HG02763 (cell line): ENCODE measurements around the gene MTR.
A peak's percentile ranks its signal among the peaks of the same experiment; 100 is the strongest.

Source experiments
- ATAC-seq: cut with Tn5 transposase; IDR thresholded peaks from one replicate; pipeline ENCODE4 v1.9.1; 2021; ENCODE audit warnings: mild to moderate bottlenecking, moderate library complexity; ENCODE audit not compliant: unreplicated experiment

Gene MTR

DNA sequence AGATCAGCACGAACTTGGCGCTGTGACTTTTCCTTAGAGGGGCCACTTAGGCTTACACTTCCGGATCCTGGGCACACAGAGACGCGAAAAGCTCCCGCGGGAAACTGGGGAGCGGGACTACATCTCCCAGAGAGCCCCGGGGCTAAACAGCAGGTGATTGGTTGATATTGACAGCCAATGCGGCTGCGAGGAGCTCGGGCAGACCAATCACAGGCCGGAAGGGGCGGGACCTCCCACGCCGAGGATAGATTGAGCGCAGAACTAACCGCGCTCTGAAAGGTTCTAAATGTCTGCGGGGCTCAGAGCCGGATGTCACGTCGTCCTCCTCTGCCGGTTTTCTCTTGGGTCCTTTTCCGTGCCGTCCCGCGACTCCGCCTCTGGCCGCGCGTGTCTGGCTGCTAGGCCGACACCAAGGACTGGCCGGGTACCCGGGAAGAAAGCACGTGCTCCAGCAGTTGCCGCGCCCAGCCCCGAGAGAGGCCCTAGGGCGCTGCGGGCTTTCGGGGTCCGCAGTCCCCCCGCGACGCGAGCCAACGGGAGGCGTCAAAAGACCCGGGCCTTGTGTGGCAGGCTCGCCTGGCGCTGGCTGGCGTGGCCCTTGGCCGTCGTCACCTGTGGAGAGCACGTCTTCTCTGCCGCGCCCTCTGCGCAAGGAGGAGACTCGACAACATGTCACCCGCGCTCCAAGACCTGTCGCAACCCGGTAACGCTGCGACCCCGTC lies at the start of gene MTR:
TSS of gene MTR (plus strand) at position 258 of the 722 bp plus-strand sequence. CDS start at position 670, 412 bp downstream.
- ATAC-seq = peak; percentile 99

DNA sequence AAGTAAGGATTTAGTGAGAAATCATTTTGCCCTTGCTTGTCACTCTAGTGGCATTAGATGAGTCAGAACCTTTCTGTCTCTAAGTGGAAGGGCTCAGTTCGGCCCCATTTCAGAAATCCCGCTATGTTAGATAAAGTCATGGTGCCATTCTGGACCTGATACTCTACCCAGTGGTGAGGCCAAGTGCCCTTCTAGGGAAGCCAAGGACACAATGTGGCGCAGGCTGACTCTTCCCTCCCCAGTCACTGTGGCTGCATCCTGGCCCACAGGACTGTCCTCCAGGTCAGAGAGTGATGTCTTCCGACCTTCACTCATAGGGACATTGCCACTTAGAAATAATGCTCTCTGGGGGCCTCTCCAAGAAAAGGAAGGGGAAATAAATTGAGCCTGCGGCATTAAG lies 48.3 kb upstream of the MTR start:
- ATAC-seq = no peak

DNA sequence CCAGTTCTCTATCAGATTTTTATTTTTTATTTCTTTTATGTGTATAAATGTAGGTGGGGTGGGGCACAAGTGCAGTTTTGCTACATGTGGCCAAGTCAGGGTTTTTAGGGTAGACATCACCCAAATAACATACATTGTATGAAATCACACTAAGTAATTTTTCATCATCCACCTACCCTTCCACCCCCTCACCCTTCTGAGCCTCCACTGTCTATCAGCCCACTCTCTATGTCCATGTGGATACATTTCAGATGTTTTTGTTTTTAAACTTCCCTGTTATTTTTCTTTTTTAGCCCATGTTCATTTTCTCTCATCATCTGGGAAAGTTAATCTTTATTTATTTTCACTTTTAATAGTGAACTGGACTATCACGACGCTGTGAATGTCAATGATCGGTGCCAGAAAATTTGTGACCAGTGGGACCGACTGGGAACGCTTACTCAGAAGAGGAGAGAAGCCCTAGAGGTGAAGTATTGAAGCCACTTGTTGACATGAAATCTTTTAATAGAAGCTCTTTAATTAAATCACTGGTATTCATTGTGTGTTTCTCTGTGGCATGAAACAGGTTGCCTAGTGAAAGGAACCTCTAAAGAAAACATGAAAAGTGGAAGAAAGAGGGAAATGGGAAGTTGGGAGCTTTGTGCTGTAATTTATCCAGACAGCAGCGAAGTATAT lies 47.6 kb upstream of the MTR start:
- ATAC-seq = no peak

DNA sequence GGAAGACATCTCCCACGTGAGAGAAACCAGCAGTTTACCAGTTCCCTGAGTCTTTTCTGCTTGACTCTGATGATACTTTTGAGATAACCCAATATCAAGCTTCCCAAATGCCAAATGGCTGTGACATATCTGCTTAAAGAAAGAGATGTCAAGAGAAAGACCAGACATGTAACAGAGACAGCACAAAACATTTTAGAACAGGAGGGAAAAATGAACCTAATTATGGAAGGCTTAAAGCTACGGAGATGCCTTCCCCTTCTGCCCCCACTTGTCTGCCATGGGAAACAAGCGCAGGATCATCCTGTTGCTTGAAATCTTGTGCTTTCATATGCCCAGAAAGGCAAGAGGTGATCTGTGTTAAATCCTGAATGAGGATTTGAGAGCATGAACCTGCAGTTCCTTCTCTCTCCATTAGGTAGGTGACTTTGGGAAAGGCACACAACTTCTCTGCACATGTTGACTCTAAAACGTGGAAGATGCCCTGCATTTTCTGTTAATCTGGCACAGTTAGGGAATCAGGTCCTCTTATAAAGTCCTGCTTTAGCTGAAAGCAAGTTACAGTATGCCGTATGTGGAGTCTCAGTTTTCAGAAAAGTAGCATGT lies 46.7 kb upstream of the MTR start:
- ATAC-seq = no peak

DNA sequence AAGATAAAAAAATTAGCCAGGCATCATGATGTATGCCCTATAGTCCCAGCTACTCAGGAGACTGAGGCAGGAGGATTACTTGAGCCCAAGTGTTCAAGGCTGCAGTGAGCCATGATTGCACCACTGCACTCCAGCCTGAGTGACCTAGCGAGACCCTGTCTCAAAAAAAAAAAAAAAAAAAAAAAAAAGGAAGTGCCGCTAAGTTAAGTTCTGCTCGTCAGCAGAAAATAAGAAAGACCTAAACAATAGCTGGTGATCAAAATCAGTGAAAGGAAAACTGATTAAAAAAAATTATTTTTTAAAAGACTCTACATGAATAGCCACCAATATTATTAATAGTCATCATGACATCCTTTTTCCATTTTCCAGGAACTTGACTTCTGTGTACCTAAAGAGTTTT lies 44.2 kb upstream of the MTR start:
- no peak for ATAC-seq

DNA sequence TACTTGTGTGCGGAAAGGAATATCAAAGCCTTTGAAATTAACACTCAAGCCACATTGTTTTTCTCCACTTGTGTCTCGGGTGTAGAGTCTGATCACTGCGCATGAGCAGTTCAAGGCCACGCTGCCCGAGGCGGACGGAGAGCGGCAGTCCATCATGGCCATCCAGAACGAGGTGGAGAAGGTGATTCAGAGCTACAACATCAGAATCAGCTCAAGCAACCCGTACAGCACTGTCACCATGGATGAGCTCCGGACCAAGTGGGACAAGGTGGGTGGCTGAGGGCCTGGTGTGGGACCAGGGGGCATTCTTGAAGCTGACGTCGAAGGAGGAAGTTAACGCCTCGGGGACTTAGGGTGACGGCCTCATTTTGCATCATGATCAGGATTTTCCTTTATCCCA lies 43.7 kb upstream of the MTR start:
- ATAC-seq = no peak

DNA sequence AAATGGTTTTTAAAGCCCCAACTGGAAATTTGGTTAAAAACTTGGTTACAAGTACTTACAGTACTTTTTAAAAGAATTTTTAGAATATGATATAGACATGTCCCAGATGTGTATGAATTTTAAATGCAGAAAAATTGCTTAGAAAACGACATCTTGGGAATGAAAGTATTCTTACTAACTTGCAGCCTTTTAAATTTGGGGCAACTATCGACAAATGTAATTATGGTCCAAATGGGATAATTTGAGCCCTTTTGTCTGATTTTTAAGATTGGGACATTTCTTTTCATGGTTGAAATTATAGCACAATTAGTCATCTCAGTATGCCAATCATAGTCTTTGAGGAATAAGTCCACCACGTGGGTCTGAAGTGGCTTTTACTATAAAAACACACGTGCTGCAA lies 43.2 kb upstream of the MTR start:
- ATAC-seq = no peak

DNA sequence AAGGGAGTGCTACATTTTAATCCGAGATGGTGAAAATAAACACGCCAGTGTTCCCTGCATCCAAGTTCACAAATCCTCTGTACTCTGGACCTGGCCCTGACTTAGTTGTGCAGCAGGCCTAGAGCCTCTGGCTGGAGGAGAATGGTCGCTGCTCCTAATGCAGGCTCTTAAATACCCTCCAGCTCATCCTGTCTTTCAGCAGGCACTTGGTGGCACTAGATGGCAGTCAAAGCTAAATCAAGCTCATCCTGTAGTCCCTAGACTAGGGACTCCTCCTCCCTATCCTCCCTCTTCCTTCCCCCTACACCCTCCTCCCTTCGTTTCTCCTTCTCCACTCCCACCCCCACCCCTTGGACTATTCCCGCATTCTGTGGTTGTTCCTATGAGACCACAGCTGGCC lies 41.6 kb upstream of the MTR start:
- no peak for ATAC-seq

DNA sequence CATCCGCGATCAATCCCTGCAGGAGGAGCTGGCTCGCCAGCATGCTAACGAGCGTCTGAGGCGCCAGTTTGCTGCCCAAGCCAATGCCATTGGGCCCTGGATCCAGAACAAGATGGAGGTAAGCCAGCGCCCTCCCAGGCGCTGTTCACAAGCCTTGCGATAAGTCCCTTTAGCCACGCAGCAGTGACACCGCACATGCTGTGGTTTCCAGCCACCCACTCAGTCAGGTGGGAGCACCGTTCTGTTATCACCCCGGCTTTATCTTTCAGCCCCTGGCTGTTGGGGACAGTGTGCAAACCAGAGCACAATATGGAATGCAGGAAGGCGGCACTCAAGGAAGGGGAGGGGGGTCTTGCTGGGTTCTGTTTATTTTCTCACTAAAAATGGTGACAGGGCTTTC lies 41.1 kb upstream of the MTR start:
- ATAC-seq = no peak

DNA sequence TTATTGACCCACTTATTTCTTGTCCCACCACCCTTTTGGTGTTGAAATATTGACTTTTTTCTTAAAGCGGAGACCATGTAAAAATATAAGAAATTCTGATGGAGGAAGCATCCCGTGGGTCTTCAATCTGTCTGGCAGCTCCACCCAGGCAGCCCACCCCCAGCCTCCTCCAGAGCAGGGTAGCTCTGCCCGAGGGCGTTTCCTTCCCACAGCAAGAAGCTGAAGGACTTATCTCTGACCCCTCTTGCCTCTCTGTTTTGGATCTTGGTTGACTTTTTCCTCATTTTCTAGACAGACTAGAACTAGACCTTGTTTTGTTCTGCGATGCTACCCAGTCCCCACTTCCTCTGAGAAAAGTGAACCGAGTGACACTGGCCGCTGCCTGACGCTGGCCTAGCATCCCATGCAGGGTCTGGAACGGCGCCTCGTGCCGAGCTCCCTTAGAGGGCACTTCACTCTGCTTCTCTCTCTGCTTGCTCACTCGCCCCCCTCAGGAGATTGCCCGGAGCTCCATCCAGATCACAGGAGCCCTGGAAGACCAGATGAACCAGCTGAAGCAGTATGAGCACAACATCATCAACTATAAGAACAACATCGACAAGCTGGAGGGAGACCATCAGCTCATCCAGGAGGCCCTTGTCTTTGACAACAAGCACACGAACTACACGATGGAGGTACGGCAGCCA lies 40.4 kb upstream of the MTR start:
- ATAC-seq = no peak

DNA sequence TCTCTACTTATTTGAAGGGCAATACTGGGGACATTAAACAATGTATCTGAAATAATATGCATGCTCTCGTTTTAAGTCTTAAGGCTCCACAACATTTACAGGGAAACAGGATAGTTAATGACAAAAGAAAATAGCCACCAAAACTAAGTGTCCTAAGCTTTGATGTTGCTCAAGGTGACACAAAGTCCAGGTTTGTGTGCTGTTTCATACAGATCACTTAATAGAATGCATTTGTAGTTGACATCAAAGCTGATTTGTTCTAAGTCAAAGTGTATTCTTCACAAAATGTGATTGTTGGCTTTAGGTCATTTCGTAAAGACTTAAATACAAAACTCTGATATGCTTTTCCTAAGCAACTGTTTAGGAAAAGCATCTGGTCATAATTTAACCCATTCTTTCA lies 37.5 kb upstream of the MTR start:
- ATAC-seq = no peak

DNA sequence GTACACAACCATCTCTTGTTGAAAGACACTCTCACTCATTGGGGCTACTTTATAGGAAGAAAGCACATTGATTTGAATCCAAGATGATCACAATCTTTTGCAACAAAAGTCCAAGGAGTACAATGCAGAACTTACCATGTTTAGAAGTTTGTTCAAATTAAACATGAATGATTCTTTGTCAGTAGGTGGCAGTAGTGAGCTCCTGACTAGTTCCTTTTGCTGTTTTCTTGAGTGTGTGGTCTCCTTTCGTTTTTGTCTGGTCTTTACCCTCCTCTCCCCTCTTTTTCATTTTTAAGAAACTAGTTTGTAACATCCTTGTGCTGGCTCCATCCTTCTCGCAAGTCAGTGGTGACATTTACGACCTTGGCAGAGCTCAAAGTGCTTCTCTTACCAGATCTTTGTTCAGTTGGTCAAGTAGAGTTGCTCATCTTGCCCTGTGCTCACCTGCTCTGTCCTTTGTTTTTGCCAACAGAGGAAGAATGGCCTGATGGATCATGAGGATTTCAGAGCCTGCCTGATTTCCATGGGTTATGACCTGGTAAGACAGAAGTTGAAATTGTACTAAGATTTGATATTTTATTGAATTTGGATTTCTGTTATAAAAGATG lies 35.7 kb upstream of the MTR start:
- ATAC-seq = no peak

DNA sequence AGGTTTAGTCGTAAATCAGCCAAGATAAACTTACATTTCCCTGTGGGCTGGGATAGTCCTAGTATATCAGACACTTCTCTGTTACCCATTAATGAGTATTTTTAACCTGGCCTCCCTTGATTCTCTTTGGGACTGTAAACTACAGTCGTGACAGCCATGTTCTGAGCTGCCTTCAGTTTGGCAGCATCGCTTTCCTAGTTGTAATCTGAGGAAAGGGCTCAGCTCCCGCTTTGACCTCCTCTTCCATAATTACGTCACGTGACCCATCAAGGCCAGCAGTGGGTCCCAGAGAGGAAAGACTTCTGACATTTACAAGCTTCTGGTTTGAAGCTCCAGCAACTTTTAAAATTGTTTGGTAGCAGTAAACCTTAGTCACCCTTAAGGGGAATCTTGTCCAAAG lies 34.6 kb upstream of the MTR start:
- ATAC-seq = no peak

DNA sequence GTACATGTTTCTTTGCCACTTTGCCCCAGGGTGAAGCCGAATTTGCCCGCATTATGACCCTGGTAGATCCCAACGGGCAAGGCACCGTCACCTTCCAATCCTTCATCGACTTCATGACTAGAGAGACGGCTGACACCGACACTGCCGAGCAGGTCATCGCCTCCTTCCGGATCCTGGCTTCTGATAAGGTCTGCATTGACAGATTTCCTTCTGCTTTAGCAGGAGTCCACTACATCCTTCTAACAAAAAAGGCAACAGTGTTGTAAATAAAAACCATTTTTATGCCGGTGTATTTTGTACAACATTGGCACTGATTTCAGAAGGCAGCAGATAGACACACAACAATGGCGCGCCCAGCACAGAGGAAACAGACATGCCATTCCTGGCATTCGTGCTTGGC lies 34.1 kb upstream of the MTR start:
- no peak for ATAC-seq

DNA sequence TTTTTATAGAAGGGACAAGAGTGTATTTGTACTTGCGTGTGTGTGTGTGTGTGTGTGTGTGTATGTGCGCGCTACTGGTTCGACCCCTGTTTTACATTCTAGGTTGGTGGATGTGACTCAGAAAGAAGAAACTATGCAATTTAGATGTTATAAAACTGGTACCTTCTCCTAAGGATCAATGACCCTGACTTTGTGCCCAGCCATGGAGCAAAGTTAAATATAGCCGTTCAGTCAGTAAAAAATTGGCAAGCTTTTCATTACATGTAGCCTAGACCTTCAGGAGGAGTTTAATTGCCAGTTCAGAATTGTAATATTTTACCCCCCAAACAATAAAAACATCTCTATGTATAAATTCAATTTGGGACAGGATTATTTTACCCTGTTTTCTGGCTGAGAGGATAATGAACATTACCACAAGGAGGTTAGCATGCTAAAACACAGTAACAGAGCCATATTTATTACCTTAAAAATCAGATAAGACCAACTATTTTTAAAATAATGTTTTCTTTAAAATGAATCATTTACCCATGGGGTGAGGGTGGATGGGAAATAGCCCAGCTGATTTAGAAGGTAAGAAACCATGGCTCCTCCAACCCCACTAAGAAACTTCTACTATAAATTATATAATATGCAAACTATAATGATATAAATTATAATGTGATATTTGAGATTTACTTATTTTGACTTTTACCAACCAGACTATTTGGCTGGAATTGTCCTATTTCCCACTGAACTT lies 33.5 kb upstream of the MTR start:
- no peak for ATAC-seq

DNA sequence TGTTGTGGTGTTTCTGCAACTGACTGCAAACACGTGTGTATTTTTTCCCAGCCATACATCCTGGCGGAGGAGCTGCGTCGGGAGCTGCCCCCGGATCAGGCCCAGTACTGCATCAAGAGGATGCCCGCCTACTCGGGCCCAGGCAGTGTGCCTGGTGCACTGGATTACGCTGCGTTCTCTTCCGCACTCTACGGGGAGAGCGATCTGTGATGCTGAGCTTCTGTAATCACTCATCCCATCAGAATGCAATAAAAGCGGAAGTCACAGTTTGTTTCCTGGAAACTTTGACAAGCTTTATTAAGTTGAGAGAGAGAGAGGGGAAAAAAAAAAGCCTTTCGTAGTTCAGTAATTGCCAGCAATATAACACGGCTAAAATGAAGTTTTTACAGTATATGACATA lies 32.7 kb upstream of the MTR start:
- ATAC-seq = no peak

DNA sequence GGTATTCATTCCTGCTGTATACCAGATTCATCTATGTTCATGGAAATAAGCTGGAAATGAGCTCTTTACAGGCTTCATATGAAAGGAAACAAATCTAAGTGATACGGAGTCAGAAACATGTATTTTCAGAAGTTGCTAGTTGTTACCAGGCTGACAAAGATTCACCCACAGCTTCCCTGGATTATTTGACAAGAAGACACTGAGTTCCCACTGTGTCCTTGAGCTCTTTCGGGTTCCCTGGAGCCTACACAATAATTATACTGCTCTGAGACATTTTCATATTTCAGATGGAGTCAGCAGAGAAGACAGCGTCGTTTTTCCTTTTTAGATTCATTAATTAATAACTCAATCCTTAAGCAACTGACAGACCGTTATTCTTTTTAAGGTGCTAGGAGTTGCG lies 29.3 kb upstream of the MTR start:
- no peak for ATAC-seq

DNA sequence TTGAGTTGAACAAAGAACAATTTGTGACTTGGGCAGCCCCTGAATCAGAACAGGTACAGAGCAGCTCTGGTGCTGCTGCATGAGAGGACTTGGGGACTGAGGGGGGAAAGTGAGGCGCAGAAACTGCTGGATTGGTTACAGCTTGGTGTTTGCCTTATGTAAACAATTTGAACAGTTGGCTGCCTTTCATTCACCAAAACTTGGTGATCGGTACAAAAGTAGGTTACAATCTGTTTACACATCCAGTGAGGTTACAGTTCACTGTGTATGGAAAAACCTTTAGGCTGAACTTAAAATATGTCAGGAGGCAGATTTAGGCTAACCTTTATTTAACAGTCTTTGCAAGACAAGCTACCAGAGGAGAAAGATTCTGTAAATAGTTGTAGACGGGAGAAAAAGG lies 28.6 kb upstream of the MTR start:
- no peak for ATAC-seq

DNA sequence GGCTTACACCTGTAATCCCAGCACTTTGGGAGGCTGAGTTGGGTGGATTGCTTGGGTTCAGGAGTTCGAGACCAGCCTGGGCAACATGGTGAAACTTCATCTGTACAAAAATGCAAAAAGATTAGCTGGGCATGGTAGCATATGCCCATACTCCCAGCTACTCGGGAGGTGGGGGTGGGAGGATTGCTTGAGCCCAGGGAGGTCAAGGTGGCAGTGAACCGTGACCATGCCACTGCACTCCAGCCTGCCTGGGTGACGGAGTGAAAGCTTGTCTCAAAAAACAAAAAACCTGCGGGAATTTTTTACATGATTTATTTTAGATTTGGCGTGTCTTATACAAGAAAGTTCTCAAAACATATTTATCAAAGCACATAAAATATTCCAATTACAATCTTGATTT lies 27.8 kb upstream of the MTR start:
- ATAC-seq = no peak

DNA sequence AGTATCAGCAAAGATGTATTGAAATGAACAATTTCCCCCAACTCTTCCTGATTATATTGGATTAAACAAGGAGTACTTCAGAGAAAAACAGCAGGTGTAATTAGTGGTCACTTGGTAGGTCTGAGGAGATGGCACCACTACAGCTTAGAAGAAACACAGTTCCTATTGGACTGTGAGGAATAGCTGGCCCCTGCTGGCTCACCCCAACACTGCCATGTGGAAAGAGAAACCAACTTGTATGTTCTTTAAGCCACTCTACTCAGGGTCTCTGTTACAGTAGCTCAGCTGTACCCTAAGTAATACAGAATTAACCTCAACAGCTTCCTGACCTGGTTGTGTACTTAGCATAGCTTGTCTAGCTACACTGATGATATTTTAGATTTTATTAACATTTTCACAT lies 26.5 kb upstream of the MTR start:
- ATAC-seq = no peak

DNA sequence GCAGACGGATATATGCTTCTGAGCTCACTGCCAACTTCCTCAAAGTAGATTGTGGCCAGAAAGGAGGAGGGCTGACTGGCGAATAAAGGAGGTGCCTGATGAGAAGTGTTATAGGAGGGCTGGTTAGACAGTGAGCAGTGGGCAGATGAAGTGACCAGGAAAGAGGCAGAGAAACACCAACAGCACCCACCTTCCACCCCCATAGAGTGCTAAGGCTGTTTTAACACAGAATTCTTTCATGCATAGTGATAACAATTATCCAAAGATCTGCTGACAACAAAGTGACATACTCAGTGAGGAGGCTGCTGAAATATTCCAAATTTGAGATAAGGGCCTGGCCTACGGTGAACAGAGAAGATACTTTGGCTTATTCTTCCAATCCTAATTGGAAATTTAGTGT lies 21.2 kb upstream of the MTR start:
- ATAC-seq = no peak
